ENCODE results near the gene UBE3D. TPM values are rescaled to one million over a fixed set of nuclear protein-coding genes. Genes with fewer than 3 reads are reported as not detected.

Gene UBE3D
- total and polyA plus RNA-seq, 2 of the 4 experiments (the other 2 are of a cell fraction): 3.2 to 6.3 TPM

GRCh38 chr6:82955841-82956240 is 109.8 kb downstream of the UBE3D start:
- H3K23ac ChIP-seq (ENCODE audit: low read depth, low read length): peak overlapping the region; percentile 90
- H3K9me1 ChIP-seq (ENCODE audit: insufficient read depth, low read length): peaks cover 16% of the 10 kb centered on the region
- H4K91ac ChIP-seq (ENCODE audit: insufficient read depth, low read depth, low read length): peak overlapping the region; percentile 81
- in situ Hi-C loops (cut with MboI; ENCODE audit: low sequenced_read_pairs): no loop called here
- peak overlapping the region; percentile 97 for H2BK5ac ChIP-seq (ENCODE audit: low read depth, low read length, poor library complexity, severe bottlenecking)
- H2BK15ac ChIP-seq (ENCODE audit: low read depth, low read length): peak overlapping the region; percentile 88
- peak; percentile 92 for DNase-seq
- peak; percentile 83 for ATAC-seq (ENCODE audit: low read depth)
- peak overlapping the region; percentile 98 for H3K27ac ChIP-seq (ENCODE audit: insufficient read depth, low read length)
- intact Hi-C loops (cut with micrococcal nuclease): loop anchor here (5.0 to 10.0 kb wide), 2 partner anchors 259 to 709 kb away; partner anchors contain the start of gene IBTK
- H2BK120ac ChIP-seq (ENCODE audit: low read depth, low read length): peak overlapping the region; percentile 93
- H3K36me3 ChIP-seq (ENCODE audit: control insufficient read depth, insufficient read depth, low read length): no peaks in the 10 kb centered on the region
- H2AK9ac ChIP-seq (replicated peaks; ENCODE audit: low read depth, low read length, poor library complexity): no peak overlapping the region
- no peaks in the 10 kb centered on the region for H3K27me3 ChIP-seq (ENCODE audit: control insufficient read depth, insufficient read depth, low read length)
- H3K4me3 ChIP-seq (ENCODE audit: insufficient read depth, low read depth, low read length): no peak overlapping the region
- POLR2A ChIA-PET (ENCODE audit: unreplicated experiment): no interaction called here
- H3K56ac ChIP-seq (ENCODE audit: extremely low read depth, insufficient read depth, low read length): peak overlapping the region; percentile 70; the same call in 1 of the 2 replicates
- CTCF ChIA-PET: no interaction called here
- peak overlapping the region; percentile 95 for H3K18ac ChIP-seq (ENCODE audit: low read depth, low read length)
- no peaks in the 10 kb centered on the region for H3K79me1 ChIP-seq (ENCODE audit: low read depth in 1 of 2, low read length in 2 of 2)
- H3K4me1 ChIP-seq (ENCODE audit: control insufficient read depth, insufficient read depth, low read length): peaks cover 32% of the 10 kb centered on the region
- no TSS peak for BruUV-seq (replicated peaks)
- H4K5ac ChIP-seq (ENCODE audit: low read depth, low read length): peak overlapping the region; percentile 42
- TF ChIP-seq POLR2A (IDR thresholded peaks at IDR 0.05; ENCODE audit: low read depth, low read length) (peak; percentile 40; the same call in 1 of the 2 replicates), NFE2L2 (IDR thresholded peaks at IDR 0.05; ENCODE audit: low read depth, low read length) (no peak), ELK1 (IDR thresholded peaks at IDR 0.05; ENCODE audit: borderline replicate concordance, low read depth, low read length) (no peak), SMC3 (IDR thresholded peaks at IDR 0.05; ENCODE audit: low read depth, low read length) (no peak), CEBPB (IDR thresholded peaks at IDR 0.05; ENCODE audit: low read depth, low read length) (peak; percentile 21; the same call in 1 of the 2 replicates), USF2 (IDR thresholded peaks at IDR 0.05; ENCODE audit: low read depth, low read length) (no peak), MAZ (IDR thresholded peaks at IDR 0.05; ENCODE audit: borderline replicate concordance, low read depth, low read length) (no peak), MAFK (IDR thresholded peaks at IDR 0.05; ENCODE audit: low read depth, low read length) (no peak), BHLHE40 (IDR thresholded peaks at IDR 0.05; ENCODE audit: low read depth, low read length) (0 out of 2 replicates have a peak, but pooled peaks have one; percentile 6), RCOR1 (IDR thresholded peaks at IDR 0.05; ENCODE audit: insufficient replicate concordance, low read length) (peak; percentile 55), RAD21 (IDR thresholded peaks at IDR 0.05; ENCODE audit: low read length) (no peak), CHD1 (IDR thresholded peaks at IDR 0.05; ENCODE audit: low read depth, low read length) (no peak), FOS (IDR thresholded peaks at IDR 0.05; ENCODE audit: low read depth, low read length) (peak; percentile 74), CTCF (conservative IDR thresholded peaks at IDR 0.05; ENCODE audit: low read depth, low read length) (no peak), MXI1 (IDR thresholded peaks at IDR 0.05; ENCODE audit: borderline replicate concordance, low read depth, low read length) (no peak), RFX5 (IDR thresholded peaks at IDR 0.05; ENCODE audit: low read depth, low read length) (no peak)
- peak overlapping the region; percentile 89 for H3K4ac ChIP-seq (ENCODE audit: low read depth, low read length)
- 0% methylated on average over 1 of the region's 1 CpG; no CpG with 5 or more reads in 1 of the 2 experiments for WGBS, 2 experiments (ENCODE audit: extremely low coverage in 2 of 2, insufficient read length in 1 of 2)
- peak overlapping the region; percentile 7 for H2AFZ ChIP-seq (replicated peaks; ENCODE audit: low read length, poor library complexity)
- peak overlapping the region; percentile 90 for H2AK5ac ChIP-seq (ENCODE audit: low read depth, low read length)
- H3K9ac ChIP-seq (ENCODE audit: low read depth, low read length): peak overlapping the region; percentile 39; the same call in 1 of the 2 replicates
- peak overlapping the region; percentile 69 to 87 for H4K8ac ChIP-seq (ENCODE audit: low read depth in 2 of 2, low read length in 2 of 2)
- peak overlapping the region; percentile 70 for H3K4me2 ChIP-seq (ENCODE audit: low read depth, low read length)
- H3K14ac ChIP-seq (replicated peaks; ENCODE audit: low read depth, low read length): peak overlapping the region; percentile 75
- peak overlapping the region; percentile 93 for H2BK20ac ChIP-seq (ENCODE audit: low read depth, low read length)
- no peaks in the 10 kb centered on the region; the same call in 1 of the 2 replicates for H4K20me1 ChIP-seq (ENCODE audit: insufficient read depth, low read length)
- dilution Hi-C loops (cut with HindIII; ENCODE audit: low sequenced_read_pairs, unreplicated experiment): no loop called here
- no peaks in the 10 kb centered on the region for H3K9me3 ChIP-seq (ENCODE audit: control insufficient read depth, insufficient read depth, low read length)

Data from IMR-90 (cell line).